ENCODE measurements around the gene MAPK8IP1.

GRCh38 chr11:45933131-45933831, 47.8 kb downstream of the MAPK8IP1 start:
- TF ChIP-seq CTCF (IDR thresholded peaks at IDR 0.05), result no peak
- TF ChIP-seq EP300 (IDR thresholded peaks at IDR 0.05), result no peak
- no peak for TF ChIP-seq POLR2A (IDR thresholded peaks at IDR 0.05)
- TF ChIP-seq POLR2AphosphoS5 (IDR thresholded peaks at IDR 0.05), result no peak

Measured in stomach (tissue), 4 donors.